Measurements from ENCODE around the gene MBD3L5.
"Not testable (repeated sequence)": the region's sequence is repeated elsewhere in the genome, so short reads cannot be mapped to it uniquely, and the experiment has no call there.

The MBD3L5 gene

DNA sequence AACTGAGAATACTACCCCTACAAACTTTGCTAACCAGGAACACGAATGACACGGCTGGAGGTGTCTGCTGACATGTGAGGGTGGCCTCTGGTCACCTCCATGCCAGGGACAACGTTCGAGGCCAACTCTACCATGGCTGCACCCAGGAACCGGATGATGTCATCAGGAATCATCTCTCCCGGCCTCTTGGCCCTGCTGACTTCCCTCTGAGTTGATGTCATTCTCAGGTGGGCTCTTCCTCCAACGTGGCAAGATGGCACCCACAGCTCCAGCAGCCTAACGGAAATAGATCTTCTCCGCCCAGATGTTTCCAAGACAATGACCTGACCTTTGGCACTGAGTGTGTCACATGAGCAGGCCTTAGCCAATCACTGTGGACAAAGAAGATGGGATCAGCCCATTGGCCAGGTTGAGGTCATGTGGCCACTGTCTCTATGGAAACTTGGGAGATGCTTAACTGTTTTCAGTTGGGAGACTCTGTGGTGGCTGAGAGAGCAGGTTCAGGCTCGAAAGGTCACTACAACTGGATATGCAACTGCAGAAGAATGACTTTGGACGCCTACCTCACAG, 24.2 kb upstream of the MBD3L5 start:
- Histone ChIP-seq H3K9ac (ENCODE audit: low read length) (no peak overlapping the region), H3K4me3 (ENCODE audit: low read depth, low read length) (no peak overlapping the region), H3K27me3 (ENCODE audit: control insufficient read depth, insufficient read depth, low read length) (peaks cover 3% of the 10 kb centered on the region; the same call in 1 of the 2 replicates), H3K9me3 (ENCODE audit: control insufficient read depth, insufficient read depth, low read depth, low read length) (peaks cover 29% of the 10 kb centered on the region; the same call in 1 of the 2 replicates), H3K4me1 (ENCODE audit: control insufficient read depth, insufficient read depth, low read length) (no peaks in the 10 kb centered on the region), H3K36me3 (ENCODE audit: control insufficient read depth, insufficient read depth, low read length) (no peaks in the 10 kb centered on the region), H3K27ac (ENCODE audit: low read depth, low read length) (no peak overlapping the region)

DNA sequence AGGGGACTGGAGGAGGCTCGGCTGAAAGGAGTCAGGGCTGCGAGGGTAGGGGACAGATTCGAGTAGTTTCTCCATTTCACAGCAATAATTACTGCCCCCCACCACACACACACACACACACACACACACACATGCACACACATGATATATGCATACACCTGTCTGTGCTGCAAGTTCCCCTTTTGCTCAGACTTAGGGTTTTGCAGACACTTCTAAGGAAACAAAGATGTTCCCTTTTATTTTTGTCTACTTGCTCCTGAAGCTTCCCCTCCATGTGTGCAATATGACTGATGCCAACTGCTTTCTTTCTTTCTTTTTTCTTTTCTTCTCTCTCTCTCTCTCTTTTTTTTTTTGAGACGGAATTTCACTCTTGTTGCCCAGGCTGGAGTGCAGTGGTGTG, 22.5 kb upstream of the MBD3L5 start:
- H3K4me3 ChIP-seq (ENCODE audit: low read depth, low read length): no peak overlapping the region
- H3K36me3 ChIP-seq (ENCODE audit: control insufficient read depth, insufficient read depth, low read length): no peaks in the 10 kb centered on the region
- no peak overlapping the region for H3K9ac ChIP-seq (ENCODE audit: low read length)
- peaks cover 28% of the 10 kb centered on the region; the same call in 1 of the 2 replicates for H3K9me3 ChIP-seq (ENCODE audit: control insufficient read depth, insufficient read depth, low read depth, low read length)
- no peak overlapping the region for H3K27ac ChIP-seq (ENCODE audit: low read depth, low read length)
- H3K27me3 ChIP-seq (ENCODE audit: control insufficient read depth, insufficient read depth, low read length): no peaks in the 10 kb centered on the region
- no peaks in the 10 kb centered on the region for H3K4me1 ChIP-seq (ENCODE audit: control insufficient read depth, insufficient read depth, low read length)

DNA sequence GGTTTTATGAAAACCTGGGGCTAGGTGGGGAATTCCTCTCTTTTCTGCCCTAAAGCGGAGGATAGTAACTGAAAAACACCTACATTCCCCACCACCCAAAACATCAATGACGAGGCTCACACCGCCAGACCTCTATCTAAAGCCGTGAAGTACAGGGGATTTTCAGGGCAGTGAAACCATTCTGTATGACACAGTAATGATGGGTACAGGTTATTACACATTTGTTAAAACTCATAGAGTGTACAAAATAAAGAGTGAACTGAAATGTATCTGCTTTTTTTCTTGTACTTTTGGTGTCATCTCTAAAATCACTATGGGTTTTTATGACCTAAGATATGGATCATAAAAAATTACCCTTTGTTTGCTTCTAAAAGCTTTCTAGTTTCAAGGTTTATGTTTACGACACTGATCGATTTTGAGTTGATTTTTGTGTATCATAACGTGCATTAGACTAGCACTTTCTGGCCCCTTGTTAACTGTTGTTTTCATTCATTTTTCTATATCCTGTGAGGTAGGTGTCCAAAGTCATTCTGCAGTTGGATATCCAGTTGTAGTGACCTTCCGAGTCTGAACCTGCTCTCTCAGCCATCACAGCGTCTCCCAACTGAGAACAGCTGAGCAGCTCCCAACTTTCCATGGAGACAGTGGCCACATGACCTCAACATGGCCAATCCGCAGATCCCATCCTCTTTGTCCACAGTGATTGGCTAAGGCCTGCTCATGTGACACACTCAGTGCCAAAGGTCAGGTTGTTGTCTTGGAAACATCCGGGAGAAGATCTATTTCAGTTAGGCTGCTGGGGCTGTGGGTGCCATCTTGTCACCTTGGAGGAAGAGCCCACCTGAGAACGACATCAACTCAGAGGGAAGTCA, 19.4 kb upstream of the MBD3L5 start:
- Histone ChIP-seq H3K27me3 (ENCODE audit: control insufficient read depth, insufficient read depth, low read length) (no peaks in the 10 kb centered on the region), H3K4me3 (ENCODE audit: low read depth, low read length) (no peak overlapping the region), H3K27ac (ENCODE audit: low read depth, low read length) (no peak overlapping the region), H3K36me3 (ENCODE audit: control insufficient read depth, insufficient read depth, low read length) (no peaks in the 10 kb centered on the region), H3K9ac (ENCODE audit: low read length) (no peak overlapping the region), H3K4me1 (ENCODE audit: control insufficient read depth, insufficient read depth, low read length) (no peaks in the 10 kb centered on the region), H3K9me3 (ENCODE audit: control insufficient read depth, insufficient read depth, low read depth, low read length) (peaks cover 23% of the 10 kb centered on the region; the same call in 1 of the 2 replicates)

DNA sequence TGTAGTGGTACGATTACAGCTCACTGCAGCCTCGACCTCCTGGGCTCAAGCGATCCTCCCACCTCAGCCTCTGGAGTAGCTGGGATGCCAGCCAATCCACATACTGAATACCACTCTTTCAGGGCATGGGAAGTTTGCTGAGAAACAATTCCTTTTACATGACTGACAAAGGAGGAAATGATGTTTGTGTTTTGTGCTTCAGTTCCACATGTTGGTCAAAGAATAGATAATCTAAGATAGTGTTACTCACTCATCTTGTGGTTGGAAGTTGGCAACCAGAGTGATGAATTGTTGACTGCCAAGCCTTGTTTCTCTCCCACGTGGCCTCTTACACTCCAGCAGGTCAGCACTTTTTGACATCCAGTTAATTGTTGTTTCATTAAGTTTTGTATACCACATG, 16.7 kb upstream of the MBD3L5 start:
- Histone ChIP-seq H3K36me3 (ENCODE audit: control insufficient read depth, insufficient read depth, low read length) (no peaks in the 10 kb centered on the region), H3K9ac (ENCODE audit: low read length) (no peak overlapping the region), H3K27ac (ENCODE audit: low read depth, low read length) (no peak overlapping the region), H3K4me3 (ENCODE audit: low read depth, low read length) (no peak overlapping the region), H3K27me3 (ENCODE audit: control insufficient read depth, insufficient read depth, low read length) (no peaks in the 10 kb centered on the region), H3K4me1 (ENCODE audit: control insufficient read depth, insufficient read depth, low read length) (no peaks in the 10 kb centered on the region), H3K9me3 (ENCODE audit: control insufficient read depth, insufficient read depth, low read depth, low read length) (peaks cover 16% of the 10 kb centered on the region; the same call in 1 of the 2 replicates)

GRCh38 chr19:7018828-7019227, 11.6 kb upstream of the MBD3L5 start:
- Histone ChIP-seq H3K36me3 (ENCODE audit: control insufficient read depth, insufficient read depth, low read length) (no peaks in the 10 kb centered on the region), H3K4me3 (ENCODE audit: low read depth, low read length) (no peak overlapping the region), H3K4me1 (ENCODE audit: control insufficient read depth, insufficient read depth, low read length) (no peaks in the 10 kb centered on the region)

GRCh38 chr19:7021331-7021730, 9.0 kb upstream of the MBD3L5 start, which contains the start of gene MBD3L2B:
MBD3L2B (minus strand) TSS chr19:7021431; CDS start chr19:7021397, 34 bp downstream.
- not testable (repeated sequence) for H3K27ac ChIP-seq (ENCODE audit: low read depth, low read length); H3K4me3 ChIP-seq (ENCODE audit: low read depth, low read length); H3K9me3 ChIP-seq (ENCODE audit: control insufficient read depth, insufficient read depth, low read depth, low read length); H3K36me3 ChIP-seq (ENCODE audit: control insufficient read depth, insufficient read depth, low read length); H3K27me3 ChIP-seq (ENCODE audit: control insufficient read depth, insufficient read depth, low read length); H3K4me1 ChIP-seq (ENCODE audit: control insufficient read depth, insufficient read depth, low read length); H3K9ac ChIP-seq (ENCODE audit: low read length)

More at GRCh38 chr19:7018828-7019227, 11.6 kb upstream of the MBD3L5 start:
- Histone ChIP-seq H3K27ac (ENCODE audit: low read depth, low read length) (no peak overlapping the region), H3K9me3 (ENCODE audit: control insufficient read depth, insufficient read depth, low read depth, low read length) (peaks cover 8% of the 10 kb centered on the region; the same call in 1 of the 2 replicates), H3K27me3 (ENCODE audit: control insufficient read depth, insufficient read depth, low read length) (no peaks in the 10 kb centered on the region), H3K9ac (ENCODE audit: low read length) (no peak overlapping the region)

DNA sequence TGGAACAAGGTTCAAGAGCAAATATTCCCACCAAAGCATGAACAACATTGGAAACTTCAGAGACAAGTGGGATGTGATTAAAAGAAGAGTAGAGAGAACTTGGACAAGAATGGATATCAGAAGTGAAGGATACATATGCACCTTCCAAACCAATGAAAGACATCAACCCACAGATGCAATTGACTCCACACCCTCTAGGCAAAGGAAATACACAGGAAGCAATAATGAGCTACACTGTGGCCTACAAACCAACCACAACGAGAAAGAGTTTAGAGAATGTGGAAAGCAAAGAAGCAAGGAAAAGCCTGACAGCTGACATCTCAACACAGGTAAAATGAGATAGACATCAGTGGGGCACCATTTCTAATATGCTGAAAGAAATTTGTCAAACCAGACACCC, 1.6 kb upstream of the MBD3L5 start:
- not testable (repeated sequence) for H3K9ac ChIP-seq (ENCODE audit: low read length); H3K27me3 ChIP-seq (ENCODE audit: control insufficient read depth, insufficient read depth, low read length); H3K27ac ChIP-seq (ENCODE audit: low read depth, low read length); H3K36me3 ChIP-seq (ENCODE audit: control insufficient read depth, insufficient read depth, low read length); H3K9me3 ChIP-seq (ENCODE audit: control insufficient read depth, insufficient read depth, low read depth, low read length); H3K4me3 ChIP-seq (ENCODE audit: low read depth, low read length); H3K4me1 ChIP-seq (ENCODE audit: control insufficient read depth, insufficient read depth, low read length)

GRCh38 chr19:7040079-7040478, 9.7 kb downstream of the MBD3L5 start, which contains the start of gene MBD3L4:
MBD3L4 (minus strand) TSS chr19:7040179; CDS start chr19:7040144, 35 bp downstream.
- H3K4me1 ChIP-seq (ENCODE audit: control insufficient read depth, insufficient read depth, low read length); H3K27ac ChIP-seq (ENCODE audit: low read depth, low read length); H3K36me3 ChIP-seq (ENCODE audit: control insufficient read depth, insufficient read depth, low read length); H3K9me3 ChIP-seq (ENCODE audit: control insufficient read depth, insufficient read depth, low read depth, low read length); H3K27me3 ChIP-seq (ENCODE audit: control insufficient read depth, insufficient read depth, low read length); H3K9ac ChIP-seq (ENCODE audit: low read length); H3K4me3 ChIP-seq (ENCODE audit: low read depth, low read length): not testable (repeated sequence)

- H3K9ac ChIP-seq (ENCODE audit: low read length); H3K9me3 ChIP-seq (ENCODE audit: control insufficient read depth, insufficient read depth, low read depth, low read length); H3K27ac ChIP-seq (ENCODE audit: low read depth, low read length); H3K4me3 ChIP-seq (ENCODE audit: low read depth, low read length); H3K27me3 ChIP-seq (ENCODE audit: control insufficient read depth, insufficient read depth, low read length); H3K4me1 ChIP-seq (ENCODE audit: control insufficient read depth, insufficient read depth, low read length); H3K36me3 ChIP-seq (ENCODE audit: control insufficient read depth, insufficient read depth, low read length): not testable (repeated sequence)
Measured at GRCh38 chr19:7041563-7041962, 11.2 kb downstream of the MBD3L5 start.

DNA sequence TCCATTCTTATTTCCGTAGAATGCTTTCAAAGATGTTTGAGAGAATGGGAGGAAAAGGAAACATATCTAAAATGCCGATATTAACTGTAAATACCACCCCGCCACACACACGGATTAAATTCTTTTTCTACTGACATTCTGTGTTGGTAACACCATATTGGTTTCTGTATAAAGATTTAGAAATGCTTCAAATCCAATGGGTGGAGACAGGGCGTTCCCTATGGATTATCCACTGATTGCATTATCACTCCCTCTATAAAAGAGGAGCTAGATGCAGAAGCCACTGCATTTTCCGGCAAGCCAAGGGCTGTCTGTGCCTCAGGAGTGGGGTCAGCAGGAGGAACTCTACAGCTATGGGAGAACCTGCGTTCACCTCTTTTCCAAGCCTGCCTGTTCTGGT, 18.6 kb downstream of the MBD3L5 start, which contains the start of gene MBD3L2:
Gene MBD3L2, plus strand, starts transcription at position 301 of the 400 bp plus-strand sequence. Its CDS starts 53 bp downstream, at position 354.
- not testable (repeated sequence) for H3K9ac ChIP-seq (ENCODE audit: low read length); H3K4me1 ChIP-seq (ENCODE audit: control insufficient read depth, insufficient read depth, low read length); H3K9me3 ChIP-seq (ENCODE audit: control insufficient read depth, insufficient read depth, low read depth, low read length); H3K27me3 ChIP-seq (ENCODE audit: control insufficient read depth, insufficient read depth, low read length); H3K36me3 ChIP-seq (ENCODE audit: control insufficient read depth, insufficient read depth, low read length); H3K4me3 ChIP-seq (ENCODE audit: low read depth, low read length); H3K27ac ChIP-seq (ENCODE audit: low read depth, low read length)

- H3K36me3 ChIP-seq (ENCODE audit: control insufficient read depth, insufficient read depth, low read length); H3K9me3 ChIP-seq (ENCODE audit: control insufficient read depth, insufficient read depth, low read depth, low read length); H3K27ac ChIP-seq (ENCODE audit: low read depth, low read length); H3K4me3 ChIP-seq (ENCODE audit: low read depth, low read length); H3K27me3 ChIP-seq (ENCODE audit: control insufficient read depth, insufficient read depth, low read length); H3K4me1 ChIP-seq (ENCODE audit: control insufficient read depth, insufficient read depth, low read length); H3K9ac ChIP-seq (ENCODE audit: low read length): not testable (repeated sequence)
Measured at GRCh38 chr19:7051421-7051820, 21.0 kb downstream of the MBD3L5 start.

Data from HUES6 (cell line).